ENCODE data around the gene FNBP1. TPM values are rescaled to one million over a fixed set of nuclear protein-coding genes. Genes with fewer than 3 reads are reported as not detected.

Gene FNBP1
- total and polyA plus RNA-seq, 10 of the 15 experiments (the other 5 are each of a cell fraction or from before 2014, with no cell fraction given) = 64.5 to 353 (median 179) TPM

GRCh38 chr9:130023144-130023787, 19.7 kb downstream of the FNBP1 start (continued):
- TF ChIP-seq BCLAF1 (IDR thresholded peaks at IDR 0.05) (no peak), YY1 (IDR thresholded peaks at IDR 0.05; ENCODE audit: low read depth, low read length) (0 out of 2 replicates have a peak, but pooled peaks have one; percentile 5), ZNF207 (IDR thresholded peaks at IDR 0.05; ENCODE audit: borderline replicate concordance) (no peak), RUNX3 (IDR thresholded peaks at IDR 0.05; ENCODE audit: low read length) (peak; percentile 71; the same call in 1 of the 2 replicates), CUX1 (IDR thresholded peaks at IDR 0.05; ENCODE audit: insufficient replicate concordance, low read depth, low read length) (peak; percentile 71), TAF1 (IDR thresholded peaks at IDR 0.05; ENCODE audit: borderline replicate concordance, low read depth, low read length) (peak; percentile 55; the same call in 1 of the 2 replicates), SMC3 (IDR thresholded peaks at IDR 0.05; ENCODE audit: borderline replicate concordance, low read length) (peak; percentile 22; the same call in 1 of the 2 replicates), WRNIP1 (IDR thresholded peaks at IDR 0.05; ENCODE audit: borderline replicate concordance, low read depth, low read length) (peak; percentile 99), RB1 (IDR thresholded peaks at IDR 0.05; ENCODE audit: borderline replicate concordance) (no peak), PML (IDR thresholded peaks at IDR 0.05; ENCODE audit: low read length) (peak; percentile 81), ZBTB4 (CRISPR knock-in tag; IDR thresholded peaks at IDR 0.05) (0 out of 2 replicates have a peak, but pooled peaks have one; percentile 58), ZNF217 (IDR thresholded peaks at IDR 0.05) (no peak), ZBTB11 (CRISPR knock-in tag; IDR thresholded peaks at IDR 0.05) (0 out of 2 replicates have a peak, but pooled peaks have one; percentile 8)
